ENCODE data around the gene KCNQ1.

The KCNQ1 gene

GRCh38 chr11:2409611-2410468, 35.0 kb upstream of the KCNQ1 start:
- no peak for DNase-seq (ENCODE audit: low read depth)

- DNase-seq (ENCODE audit: low read depth), result no peak
These were observed 34.2 kb upstream of the KCNQ1 start for GRCh38 chr11:2410616-2411015.

GRCh38 chr11:2411446-2412305, 33.1 kb upstream of the KCNQ1 start:
- no peak for DNase-seq (ENCODE audit: low read depth)

DNA sequence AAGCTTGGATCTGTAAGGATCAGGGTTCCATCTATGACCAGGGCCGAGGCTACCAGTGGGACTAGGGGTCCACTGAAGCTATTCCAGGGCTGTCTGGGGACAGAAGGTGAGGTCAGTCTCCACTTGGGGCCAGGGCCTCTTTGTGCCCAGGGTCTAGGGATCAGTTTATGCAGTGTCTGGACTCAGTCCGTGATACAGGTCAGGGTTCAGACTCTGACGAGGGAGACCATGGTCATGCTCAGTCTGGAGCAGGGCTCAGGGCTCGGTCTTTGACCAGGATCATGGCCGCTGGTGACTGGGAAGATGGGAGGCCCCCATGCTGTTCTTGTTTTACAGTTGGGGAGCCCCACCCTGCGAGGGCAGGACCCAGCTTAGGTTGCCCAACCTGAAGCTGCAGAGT, 32.5 kb upstream of the KCNQ1 start:
- no peak for DNase-seq (ENCODE audit: low read depth)

DNA sequence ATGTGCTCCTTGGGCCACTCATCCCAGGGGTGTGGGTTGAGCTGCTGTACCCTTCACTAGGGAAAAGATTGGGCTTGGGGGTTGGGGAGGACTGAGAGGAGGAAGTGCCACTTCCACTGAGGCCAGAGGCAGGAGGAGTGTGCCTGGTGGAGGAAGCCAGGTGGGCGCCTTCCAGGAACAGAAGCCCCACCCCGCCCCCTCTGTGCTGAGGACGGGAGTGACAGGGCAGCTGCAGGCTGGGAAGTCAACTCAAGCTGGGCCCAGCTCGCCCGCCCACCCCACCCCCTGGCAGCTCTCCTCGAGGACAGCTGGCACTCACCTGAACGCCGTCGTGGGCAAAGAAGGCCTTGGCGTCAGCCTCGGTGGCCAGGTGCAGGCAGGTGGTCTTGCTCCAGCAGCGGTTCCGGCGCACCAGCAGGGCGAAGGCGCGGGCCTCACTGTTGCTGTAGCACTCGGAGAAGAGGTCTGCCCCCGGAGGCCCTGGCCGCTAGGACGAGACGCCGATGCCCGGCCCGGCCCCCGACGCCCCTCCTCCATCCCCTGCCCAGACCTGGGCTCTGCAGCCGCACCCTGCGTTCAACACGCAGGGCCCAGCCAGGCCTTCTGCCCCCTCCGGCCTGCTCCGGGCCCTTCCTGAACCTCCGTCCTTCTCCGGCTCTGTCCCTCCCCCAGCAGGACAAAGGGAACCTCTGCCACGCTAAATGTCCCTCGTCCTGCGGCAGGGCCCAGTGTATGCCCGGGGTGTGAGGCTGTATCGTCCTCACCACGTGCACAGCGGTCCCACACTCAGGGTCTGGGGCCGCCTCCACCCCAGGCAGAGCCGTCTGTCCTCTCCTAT, 30.8 kb upstream of the KCNQ1 start:
- DNase-seq (ENCODE audit: low read depth), result no peak

DNA sequence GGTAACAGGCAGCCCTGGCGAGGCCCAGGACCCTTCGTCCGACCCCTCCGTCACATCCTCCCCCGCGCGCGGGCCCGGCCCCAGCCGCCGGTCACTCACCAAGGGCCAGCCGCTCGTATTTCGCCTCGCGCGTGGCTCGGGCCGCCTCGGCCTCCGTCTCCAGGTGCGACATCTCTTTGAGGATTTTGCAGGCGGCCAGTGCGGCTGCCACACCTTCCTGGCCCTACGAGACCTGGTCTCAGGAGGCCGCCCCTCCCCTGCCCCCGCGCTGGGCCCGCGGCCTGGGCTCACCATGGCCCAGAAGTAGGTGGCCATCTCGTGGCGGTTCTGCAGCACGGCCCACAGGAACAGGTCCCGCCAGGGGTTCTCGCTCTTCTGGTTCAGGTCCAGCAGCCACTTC, 30.2 kb upstream of the KCNQ1 start:
- DNase-seq (ENCODE audit: low read depth), result no peak

DNA sequence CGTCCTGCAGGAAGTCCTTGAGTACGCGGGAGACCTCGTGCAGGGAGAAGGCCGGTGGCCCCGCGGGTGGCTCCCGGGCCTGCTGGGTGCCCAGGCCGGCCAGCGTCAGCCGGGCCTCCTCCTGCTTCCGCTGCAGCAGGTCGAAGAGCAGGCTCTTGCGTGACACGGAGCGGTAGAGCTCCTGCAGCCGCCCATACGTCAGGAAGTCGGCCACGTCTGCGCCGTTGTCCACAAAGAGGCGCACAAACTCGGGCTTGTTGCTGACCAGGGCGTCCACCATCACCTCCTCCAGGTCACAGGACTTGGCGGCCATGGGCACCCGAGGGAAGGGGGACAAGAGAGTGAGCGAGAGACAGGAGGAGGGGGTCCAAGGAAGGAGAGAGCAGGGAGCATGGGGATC, 29.6 kb upstream of the KCNQ1 start:
- no peak for DNase-seq (ENCODE audit: low read depth)

GRCh38 chr11:2415601-2416380, 29.0 kb upstream of the KCNQ1 start:
- DNase-seq (ENCODE audit: low read depth), result no peak

DNA sequence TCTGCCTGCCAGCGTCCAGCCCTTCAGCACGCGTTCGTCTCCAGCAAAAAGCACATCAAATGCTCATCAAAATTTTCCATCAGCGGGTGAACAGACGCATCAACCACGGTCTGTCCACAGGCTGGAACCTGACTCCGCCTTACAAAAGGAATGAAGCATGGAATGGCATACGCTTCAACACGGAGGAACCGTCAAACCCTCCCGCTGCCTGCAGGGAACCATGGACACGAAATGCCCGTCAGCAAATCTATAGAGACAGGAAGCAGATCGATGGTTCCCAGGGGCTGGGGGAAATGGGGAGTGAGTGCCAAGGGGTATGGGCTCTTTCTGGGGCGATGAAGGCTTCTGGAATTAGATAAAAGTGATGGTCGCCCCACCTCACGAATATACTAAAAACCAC, 28.0 kb upstream of the KCNQ1 start:
- no peak for DNase-seq (ENCODE audit: low read depth)

- DNase-seq (ENCODE audit: low read depth), result no peak
These were observed 26.7 kb upstream of the KCNQ1 start for GRCh38 chr11:2417856-2418692.

DNA sequence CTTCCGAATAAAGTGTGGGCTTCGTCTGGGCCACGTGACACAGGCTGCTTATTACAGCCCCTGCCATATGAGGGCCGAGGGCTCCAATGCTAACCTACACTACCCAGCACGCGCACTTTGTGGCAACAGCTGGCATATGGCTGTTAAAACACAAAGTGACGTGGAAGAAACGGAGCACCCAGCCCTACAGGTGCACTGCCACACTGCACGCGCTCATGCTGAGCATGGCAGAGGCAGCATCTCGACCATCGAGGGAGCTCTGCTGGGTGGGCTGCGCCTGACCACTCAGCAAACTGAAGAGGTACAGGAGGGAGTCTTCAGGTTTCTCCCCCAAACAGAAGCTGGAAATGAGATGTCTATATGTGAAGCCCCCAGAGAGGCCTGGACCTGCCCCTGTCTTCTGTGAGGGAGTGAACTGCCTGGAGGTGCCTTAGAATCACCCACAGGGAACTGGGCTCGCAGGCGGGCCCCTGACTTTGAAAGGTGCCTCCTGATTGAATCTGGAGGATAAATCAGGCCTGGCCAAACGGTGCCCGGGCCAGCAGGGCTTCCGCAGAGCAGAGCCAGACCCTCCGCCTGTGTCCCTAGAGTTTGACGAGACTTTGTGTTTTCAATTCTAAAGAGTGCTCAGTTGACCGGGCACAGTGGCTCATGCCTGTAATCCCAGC, 26.0 kb upstream of the KCNQ1 start:
- DNase-seq (ENCODE audit: low read depth), result no peak

GRCh38 chr11:2419638-2420501, 24.9 kb upstream of the KCNQ1 start:
- DNase-seq (ENCODE audit: low read depth), result peak; percentile 28

DNA sequence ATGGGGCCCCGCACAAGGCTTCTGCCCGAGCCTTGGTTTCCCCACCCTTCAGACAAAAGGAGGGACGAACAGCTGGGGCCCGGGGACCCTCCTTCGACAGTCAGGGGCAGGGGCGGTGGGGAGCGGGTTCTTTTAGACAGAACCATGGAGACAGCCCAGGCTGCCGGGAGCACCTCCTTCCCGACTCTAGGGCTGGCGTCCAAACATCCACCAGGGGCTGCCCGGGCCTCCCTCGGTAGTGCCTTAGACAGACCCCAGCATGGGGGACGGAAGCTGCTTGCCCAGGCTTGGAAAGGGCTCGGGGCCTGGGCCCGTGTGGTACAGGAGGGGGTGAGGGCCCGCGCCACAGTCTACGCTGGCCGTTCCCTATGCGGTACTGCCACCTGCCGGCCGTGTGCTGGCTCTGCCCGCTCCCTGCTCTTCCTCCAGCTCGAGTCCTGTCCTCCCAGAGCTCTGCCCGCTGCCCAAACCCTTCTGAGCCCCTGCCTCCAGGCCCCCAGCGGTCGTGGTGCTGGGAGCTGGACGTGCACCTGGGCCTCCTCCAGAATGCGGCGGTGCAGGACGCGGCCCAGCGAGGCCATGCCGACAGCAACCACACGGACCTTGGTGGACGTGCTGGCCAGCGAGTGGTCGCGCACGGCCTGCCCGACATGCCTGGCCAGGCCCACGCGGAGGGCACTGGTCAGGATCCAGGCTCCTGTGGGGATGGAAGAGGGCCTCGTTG, 24.1 kb upstream of the KCNQ1 start:
- DNase-seq (ENCODE audit: low read depth), result peak; percentile 56

- no peak for DNase-seq (ENCODE audit: low read depth)
These were observed 23.4 kb upstream of the KCNQ1 start for GRCh38 chr11:2421226-2421994.

GRCh38 chr11:2421996-2422395, 22.8 kb upstream of the KCNQ1 start:
- no peak for DNase-seq (ENCODE audit: low read depth)

- DNase-seq (ENCODE audit: low read depth), result no peak
These were observed 22.2 kb upstream of the KCNQ1 start for GRCh38 chr11:2422461-2423156.

Data from activated T-helper 1 cell treated with Interleukin-2 at 50 U/mL for 16 hours (primary cell).